HepG2 (cell line): ENCODE measurements around the gene NPBWR2. TPM values are rescaled to one million over a fixed set of nuclear protein-coding genes. Genes with fewer than 3 reads are reported as not detected.
A peak's percentile ranks its signal among the peaks of the same experiment; 100 is the strongest.

Experiments
- ATAC-seq: fragments of 200-7000 bp; cut with Tn5 transposase; 3 replicates; pipeline ENCODE4 v1.9.1; 2020; ENCODE audit warnings: mild to moderate bottlenecking, moderate library complexity
- BruUV-seq: library from RNA; stranded (reverse); fragments of 400-500 nt; replicated peaks from 2 replicates; lab custom pipeline; 2021; lab: Mats Ljungman, UMichigan
- CTCF ChIA-PET: fragments of 300-600 bp; formaldehyde crosslinking; extraction: SDS; loops from one replicate; lab custom pipeline; 2021; ENCODE audit warnings: low total read pairs, inconsistent platforms, low intra/inter-chr PET ratio; lab: Yijun Ruan, JAX
- POLR2A ChIA-PET: fragments of 350-600 bp; sonication (Branson Sonifier 250); formaldehyde crosslinking; loops from one replicate; lab custom pipeline; 2020; ENCODE audit warnings: antibody characterized with exemption, inconsistent platforms; lab: Yijun Ruan, JAX
- DNase-seq: peaks from one replicate; pipeline ENCODE4 v3.0.0-alpha.2; 2015; ENCODE audit warnings: low spot score
- FAIRE-seq: peaks from 3 replicates; lab custom pipeline; 2011; peaks lifted over from hg19 to GRCh38; lab: Jason Lieb, UNC
- H2AFZ ChIP-seq: one replicate; pipeline ENCODE4 v1.6.1; 2011; ENCODE audit warnings: low read length, inconsistent platforms
- H3K27ac ChIP-seq: fragments of 300-600 bp; 3 replicates; pipeline ENCODE4 v1.8.0; 2011; ENCODE audit warnings: mixed run types, mild to moderate bottlenecking, mixed read lengths, low read length, inconsistent platforms; ENCODE audit not compliant: insufficient read depth; ENCODE audit errors: extremely low read length
- H3K27me3 ChIP-seq, 2 experiments: fragments of 200-600 bp in 1 of 2; 2 replicates in 1 of 2; 3 replicates in 1 of 2; pipeline versions ENCODE4 v1.6.0 to v1.8.0; 2011; ENCODE audit warnings: low read length in 2 of 2, mild to moderate bottlenecking in 2 of 2, moderate library complexity in 2 of 2, inconsistent platforms in 1 of 2; ENCODE audit not compliant: insufficient read depth in 2 of 2, control insufficient read depth in 1 of 2
- H3K36me3 ChIP-seq, 2 experiments: fragments of 200-600 bp in 1 of 2; replicated peaks in 1 of 2; 2 replicates in 1 of 2; 3 replicates in 1 of 2; pipeline versions ENCODE4 v1.5.1 to v1.8.0; 2011; ENCODE audit warnings: low read length in 2 of 2, inconsistent platforms in 1 of 2; ENCODE audit not compliant: insufficient read depth in 2 of 2, control insufficient read depth in 1 of 2
- H3K4me1 ChIP-seq: 2 replicates; pipeline ENCODE4 v1.5.1; 2012; ENCODE audit warnings: low read length, inconsistent platforms; ENCODE audit not compliant: insufficient read depth
- H3K4me2 ChIP-seq: 2 replicates; pipeline ENCODE4 v1.6.0; 2011; ENCODE audit warnings: low read depth, low read length, inconsistent platforms
- H3K4me3 ChIP-seq, 3 experiments: fragments of 200-600 bp in 1 of 3; sonication (generic), shearing (Covaris generic) in 1 of 3; replicated peaks in 1 of 3; 2 replicates each; pipeline ENCODE4 v1.5.1; 2011 to 2016; ENCODE audit warnings: low read length in 3 of 3, inconsistent platforms in 2 of 3, low read depth in 2 of 3, mild to moderate bottlenecking in 2 of 3, control low read depth in 1 of 3, mixed read lengths in 1 of 3; ENCODE audit not compliant: insufficient read depth in 1 of 3
- H3K79me2 ChIP-seq: one replicate; pipeline ENCODE4 v1.6.1; 2011; ENCODE audit warnings: low read length, inconsistent platforms; ENCODE audit not compliant: insufficient read depth
- H3K9ac ChIP-seq: 2 replicates; pipeline ENCODE4 v1.6.0; 2011; ENCODE audit warnings: mild to moderate bottlenecking, low read depth, low read length, inconsistent platforms; ENCODE audit not compliant: insufficient read depth
- H3K9me3 ChIP-seq: 2 replicates; pipeline ENCODE4 v1.5.1; 2012; ENCODE audit warnings: mild to moderate bottlenecking, low read length
- H4K20me1 ChIP-seq: 2 replicates; pipeline ENCODE4 v1.6.0; 2011; ENCODE audit warnings: inconsistent platforms, mild to moderate bottlenecking, low read length, moderate library complexity; ENCODE audit not compliant: insufficient read depth
- BRCA1 ChIP-seq: sonication (generic); formaldehyde crosslinking; IDR thresholded peaks from 2 replicates; pipeline ENCODE4 v1.4.0; 2020; ENCODE audit warnings: missing genetic modification reagents
- BRF2 ChIP-seq: sonication (generic); formaldehyde crosslinking; IDR thresholded peaks from 2 replicates; pipeline ENCODE4 v1.8.1; 2022; ENCODE audit warnings: mild to moderate bottlenecking, missing genetic modification reagents
- FOSL2 ChIP-seq: sonication (generic); formaldehyde crosslinking; IDR thresholded peaks from 2 replicates; pipeline ENCODE4 v1.4.0; 2020; ENCODE audit warnings: missing genetic modification reagents
- GATAD1 ChIP-seq: IDR thresholded peaks from 2 replicates; pipeline ENCODE4 v1.6.1; 2016; ENCODE audit warnings: missing genetic modification reagents, missing compliant biosample characterization
- ZBTB7A ChIP-seq: sonication (generic); formaldehyde crosslinking; IDR thresholded peaks from 2 replicates; pipeline ENCODE4 v1.8.0; 2022; ENCODE audit warnings: mild to moderate bottlenecking, missing genetic modification reagents
- ZFYVE20 ChIP-seq: sonication (generic); formaldehyde crosslinking; IDR thresholded peaks from 2 replicates; pipeline ENCODE4 v1.8.0; 2023; ENCODE audit warnings: low read depth, mild to moderate bottlenecking, moderate library complexity, missing genetic modification reagents, borderline replicate concordance
- ZNF296 ChIP-seq: sonication (generic); formaldehyde crosslinking; conservative IDR thresholded peaks from 2 replicates; pipeline ENCODE4 v1.5.0; 2020; ENCODE audit warnings: mild to moderate bottlenecking, missing genetic modification reagents
- ZNF333 ChIP-seq: sonication (generic); formaldehyde crosslinking; IDR thresholded peaks from 2 replicates; pipeline ENCODE4 v1.4.0; 2020; ENCODE audit warnings: mild to moderate bottlenecking, missing genetic modification reagents, borderline replicate concordance
- ZNF431 ChIP-seq: sonication (generic); formaldehyde crosslinking; IDR thresholded peaks from 2 replicates; pipeline ENCODE4 v1.9.0; 2022; ENCODE audit warnings: missing genetic modification reagents, low read depth, mild to moderate bottlenecking, borderline replicate concordance
- ZNF577 ChIP-seq: sonication (generic); formaldehyde crosslinking; IDR thresholded peaks from 2 replicates; pipeline ENCODE4 v1.4.0; 2020; ENCODE audit warnings: mild to moderate bottlenecking, low read depth, missing genetic modification reagents, borderline replicate concordance
- ZSCAN5A ChIP-seq: sonication (generic); formaldehyde crosslinking; IDR thresholded peaks from 2 replicates; pipeline ENCODE4 v1.8.0; 2022; ENCODE audit warnings: mild to moderate bottlenecking, missing genetic modification reagents, borderline replicate concordance
- WGBS: methylation state at CpG from one replicate; pipeline ENCODE4 v1.1.6; 2017; ENCODE audit warnings: low lambda C conversion rate; 5-methylcytosine and 5-hydroxymethylcytosine counted together
- in situ Hi-C: cut with HindIII; loops from 2 replicates; pipeline ENCODE4 v1.10.0; 2017; ENCODE audit warnings: low pct_unique_long_range_greater_than_20kb; ENCODE audit not compliant: extremely low pct_ligation_motif_present
- intact Hi-C: fragments of 100-400 bp; cut with micrococcal nuclease; formaldehyde crosslinking; loops from one replicate; pipeline ENCODE4 v1.10.0; 2022; ENCODE audit not compliant: unreplicated experiment
- polyA plus RNA-seq, 8 experiments: library from polyadenylated mRNA; depleted of rRNA in 3 of 8; stranded (reverse) in 7 of 8; unstranded in 1 of 8; fragments of >200 nt; fragmentation: Illumina TruSeq in 4 of 8; extraction: Trizol in 4 of 8; gene quantifications; 2 replicates each; pipeline versions ENCODE4 v1.2.1 to v1.2.3, GENCODE V29; 2011 to 2016; ENCODE audit warnings: low read depth in 4 of 8, missing spikeins in 1 of 8, mixed read lengths in 1 of 8; ENCODE audit not compliant: insufficient read depth in 1 of 8
- total RNA-seq, 5 experiments: library from RNA; depleted of rRNA; stranded (reverse); fragments of >200 nt; fragmentation: Illumina TruSeq; extraction: Trizol; gene quantifications; 2 replicates each; pipeline ENCODE4 v1.2.3, GENCODE V29; 2016; ENCODE audit warnings: low read depth in 1 of 5
- TF ChIP-seq, protein P1 (sequence below): sonication (generic); formaldehyde crosslinking; IDR thresholded peaks from 2 replicates; pipeline ENCODE4 v1.4.0; 2020; ENCODE audit warnings: mild to moderate bottlenecking, missing genetic modification reagents
- TF ChIP-seq, protein P2 (sequence below): sonication (generic); formaldehyde crosslinking; IDR thresholded peaks from 2 replicates; pipeline ENCODE4 v1.5.0; 2020; ENCODE audit warnings: mild to moderate bottlenecking, missing genetic modification reagents, moderate library complexity

The NPBWR2 gene
- total and polyA plus RNA-seq, 2 of the 13 experiments (the other 11 are each of a cell fraction or from before 2014, with no cell fraction given), result not detected

DNA sequence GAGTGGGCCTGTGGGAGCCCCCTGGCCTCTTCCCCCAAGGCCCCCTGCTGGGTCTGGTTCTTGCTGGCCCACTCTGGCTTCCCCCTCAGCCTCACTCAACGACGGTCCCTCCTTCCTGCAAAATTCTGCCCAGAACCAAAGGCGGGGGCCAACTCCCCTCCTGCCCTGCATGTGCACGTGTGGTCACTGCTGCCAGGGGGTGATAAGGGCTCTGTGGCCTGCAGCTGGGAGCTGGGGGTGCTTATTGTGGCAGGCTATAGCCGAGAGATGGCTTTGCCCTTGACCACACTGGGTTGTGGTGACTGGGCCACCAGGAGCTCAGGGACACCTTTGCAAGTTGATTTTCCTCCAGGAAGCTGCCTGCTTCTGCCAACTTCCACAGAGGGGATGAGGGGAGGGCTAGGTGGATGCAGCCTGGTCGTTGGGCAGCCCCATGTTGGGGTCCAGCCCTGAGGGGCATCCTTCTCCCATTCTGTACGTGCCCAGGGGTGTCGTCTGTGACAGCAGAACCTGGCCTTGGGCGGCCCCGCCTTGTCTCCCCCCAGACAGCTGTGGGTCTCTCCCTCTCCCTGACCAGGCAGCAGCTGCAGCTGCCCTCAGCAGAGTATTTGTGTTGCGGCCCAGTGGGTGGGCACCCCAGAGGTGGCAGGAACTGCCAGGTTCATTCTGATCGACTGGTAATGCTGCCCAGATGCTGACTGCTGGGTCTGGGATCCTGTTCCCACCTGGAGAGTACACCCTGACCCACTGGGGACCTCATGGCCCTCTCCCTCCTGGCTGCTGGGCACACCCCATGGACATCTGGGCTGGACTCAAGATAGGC, 38.8 kb downstream of the NPBWR2 start:
- in situ Hi-C loops (no loop called here), intact Hi-C loops (loop anchor here (2.0 kb wide), 1 partner anchor 14 kb away; no protein-coding TSS in a partner anchor)
- H3K9me3 ChIP-seq, result no peaks in the 10 kb centered on the region
- H3K79me2 ChIP-seq, result no peaks in the 10 kb centered on the region
- H3K4me3 ChIP-seq, result no peak overlapping the region
- no peak overlapping the region for H3K27ac ChIP-seq
- peaks cover 47% of the 10 kb centered on the region for H3K4me1 ChIP-seq
- no peaks in the 10 kb centered on the region for H3K36me3 ChIP-seq
- POLR2A ChIA-PET, result interaction anchor here (1.0 to 1.9 kb wide), 2 partner anchors 14 to 18 kb away, joined by 3 to 8 read pairs; no protein-coding TSS in a partner anchor
- CTCF ChIA-PET, result interaction anchor here (1.3 to 1.6 kb wide), 3 partner anchors 14 to 531 kb away, joined by 3 to 13 read pairs (median 4); partner anchors contain the start of gene PTK6
- no peak overlapping the region for H3K4me2 ChIP-seq
- FAIRE-seq (no peak), ATAC-seq (no peak), DNase-seq (no peak)
- H4K20me1 ChIP-seq, result peaks cover 3% of the 10 kb centered on the region; the same call in 1 of the 2 replicates
- no TSS peak for BruUV-seq
- H2AFZ ChIP-seq, result no peak overlapping the region
- peaks cover 3 to 11% of the 10 kb centered on the region in 2 experiments; a peak in 2 of 5 replicates for H3K27me3 ChIP-seq
- WGBS, result 32% methylated on average over 10 of the region's 12 CpGs
- H3K9ac ChIP-seq, result no peak overlapping the region
- TF ChIP-seq ZNF333 (CRISPR knock-in tag), result 0 out of 2 replicates have a peak, but pooled peaks have one; percentile 7
- TF ChIP-seq, protein P1, sequence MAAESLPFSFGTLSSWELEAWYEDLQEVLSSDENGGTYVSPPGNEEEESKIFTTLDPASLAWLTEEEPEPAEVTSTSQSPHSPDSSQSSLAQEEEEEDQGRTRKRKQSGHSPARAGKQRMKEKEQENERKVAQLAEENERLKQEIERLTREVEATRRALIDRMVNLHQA (CRISPR knock-in tag), result no peak
- TF ChIP-seq ZSCAN5A (CRISPR knock-in tag), result no peak
- TF ChIP-seq ZFYVE20 (CRISPR knock-in tag), result no peak
- no peak for TF ChIP-seq FOSL2 (CRISPR knock-in tag)
- no peak for TF ChIP-seq BRCA1 (CRISPR knock-in tag)
- TF ChIP-seq, protein P2, sequence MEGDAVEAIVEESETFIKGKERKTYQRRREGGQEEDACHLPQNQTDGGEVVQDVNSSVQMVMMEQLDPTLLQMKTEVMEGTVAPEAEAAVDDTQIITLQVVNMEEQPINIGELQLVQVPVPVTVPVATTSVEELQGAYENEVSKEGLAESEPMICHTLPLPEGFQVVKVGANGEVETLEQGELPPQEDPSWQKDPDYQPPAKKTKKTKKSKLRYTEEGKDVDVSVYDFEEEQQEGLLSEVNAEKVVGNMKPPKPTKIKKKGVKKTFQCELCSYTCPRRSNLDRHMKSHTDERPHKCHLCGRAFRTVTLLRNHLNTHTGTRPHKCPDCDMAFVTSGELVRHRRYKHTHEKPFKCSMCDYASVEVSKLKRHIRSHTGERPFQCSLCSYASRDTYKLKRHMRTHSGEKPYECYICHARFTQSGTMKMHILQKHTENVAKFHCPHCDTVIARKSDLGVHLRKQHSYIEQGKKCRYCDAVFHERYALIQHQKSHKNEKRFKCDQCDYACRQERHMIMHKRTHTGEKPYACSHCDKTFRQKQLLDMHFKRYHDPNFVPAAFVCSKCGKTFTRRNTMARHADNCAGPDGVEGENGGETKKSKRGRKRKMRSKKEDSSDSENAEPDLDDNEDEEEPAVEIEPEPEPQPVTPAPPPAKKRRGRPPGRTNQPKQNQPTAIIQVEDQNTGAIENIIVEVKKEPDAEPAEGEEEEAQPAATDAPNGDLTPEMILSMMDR (CRISPR knock-in tag), result peak; percentile 2; the same call in 1 of the 2 replicates
- no peak for TF ChIP-seq GATAD1 (CRISPR knock-in tag)
- TF ChIP-seq ZNF577 (CRISPR knock-in tag), result no peak
- TF ChIP-seq ZNF296 (CRISPR knock-in tag), result peak; percentile 68; the same call in 1 of the 2 replicates
- TF ChIP-seq BRF2, result no peak
- TF ChIP-seq ZNF431, result 0 out of 2 replicates have a peak, but pooled peaks have one; percentile 53
- no peak for TF ChIP-seq ZBTB7A (CRISPR knock-in tag)
